Transverse colon (tissue), 3 donors: Measurements from ENCODE around the gene RHOC.

Source experiments
- CTCF ChIP-seq, 5 experiments: fragments of 200-600 bp in 3 of 5; fragments of 450-650 bp in 2 of 5; sonication (generic) in 3 of 5; IDR thresholded peaks; 1 replicate in 2 of 5; 2 replicates in 3 of 5; pipeline ENCODE4 v1.5.1; 2016 to 2017; ENCODE audit warnings: antibody characterized with exemption in 5 of 5, inconsistent platforms in 3 of 5, mild to moderate bottlenecking in 2 of 5, moderate library complexity in 1 of 5
- EP300 ChIP-seq: sonication (generic); formaldehyde crosslinking; IDR thresholded peaks from one replicate; pipeline ENCODE4 v1.6.1; 2017; ENCODE audit warnings: antibody characterized with exemption, low read depth

- TF ChIP-seq CTCF (IDR thresholded peaks at IDR 0.05) (no peak), EP300 (no peak)
Observed at GRCh38 chr1:112675728-112676381, 31.1 kb downstream of the RHOC start.
